Hepatocyte (in vitro differentiated cells): ENCODE results near the gene ZBED4. TPM values are rescaled to one million over a fixed set of nuclear protein-coding genes. Genes with fewer than 3 reads are reported as not detected.

Source experiments
- DNase-seq: peaks from one replicate; pipeline ENCODE4 v3.0.0-alpha.2; 2016; ENCODE audit warnings: low spot score
- H2AFZ ChIP-seq: fragments of 200-600 bp; sonication (generic); 2 replicates; pipeline ENCODE4 v1.6.0; 2016; ENCODE audit warnings: antibody characterized with exemption, mild to moderate bottlenecking
- H3K27ac ChIP-seq: fragments of 200-600 bp; sonication (generic); 2 replicates; pipeline ENCODE4 v1.5.1; 2016; ENCODE audit warnings: mild to moderate bottlenecking
- H3K27me3 ChIP-seq: fragments of 200-600 bp; sonication (generic); 2 replicates; pipeline ENCODE4 v1.6.1; 2016
- H3K36me3 ChIP-seq: fragments of 200-600 bp; sonication (generic); replicated peaks from 2 replicates; pipeline ENCODE4 v1.5.1; 2016; ENCODE audit warnings: low read depth; ENCODE audit not compliant: insufficient read depth
- H3K4me1 ChIP-seq: fragments of 200-600 bp; sonication (generic); 2 replicates; pipeline ENCODE4 v1.5.1; 2016; ENCODE audit warnings: mild to moderate bottlenecking, moderate library complexity; ENCODE audit not compliant: insufficient read depth
- H3K4me2 ChIP-seq: fragments of 200-600 bp; sonication (generic); 2 replicates; pipeline ENCODE4 v1.6.0; 2016
- H3K4me3 ChIP-seq: fragments of 200-600 bp; sonication (generic); 2 replicates; pipeline ENCODE4 v1.5.1; 2016; ENCODE audit warnings: mild to moderate bottlenecking
- H3K79me2 ChIP-seq: fragments of 200-600 bp; sonication (generic); 2 replicates; pipeline ENCODE4 v1.6.0; 2017; ENCODE audit warnings: mild to moderate bottlenecking
- H3K9me2 ChIP-seq: fragments of 200-600 bp; sonication (generic); replicated peaks from 2 replicates; pipeline ENCODE4 v1.6.0; 2017; ENCODE audit warnings: mild to moderate bottlenecking; ENCODE audit not compliant: insufficient read depth
- H3K9me3 ChIP-seq: fragments of 200-600 bp; sonication (generic); 2 replicates; pipeline ENCODE4 v1.5.1; 2016; ENCODE audit warnings: low read depth, mild to moderate bottlenecking
- H4K20me1 ChIP-seq: fragments of 200-600 bp; sonication (generic); 2 replicates; pipeline ENCODE4 v1.6.0; 2016; ENCODE audit warnings: mild to moderate bottlenecking; ENCODE audit not compliant: insufficient read depth, poor library complexity, severe bottlenecking
- CTCF ChIP-seq: fragments of 200-600 bp; sonication (generic); IDR thresholded peaks from 2 replicates; pipeline ENCODE4 v1.5.1; 2016; ENCODE audit warnings: antibody characterized with exemption, mild to moderate bottlenecking; ENCODE audit not compliant: poor library complexity
- EZH2 ChIP-seq: fragments of 200-600 bp; sonication (generic); IDR thresholded peaks from 2 replicates; pipeline ENCODE4 v1.6.1; 2016; ENCODE audit warnings: antibody characterized with exemption, mild to moderate bottlenecking, borderline replicate concordance
- EZH2phosphoT487 ChIP-seq: fragments of 200-600 bp; sonication (generic); IDR thresholded peaks from one replicate; pipeline ENCODE4 v1.6.1; 2018; ENCODE audit warnings: antibody characterized with exemption, mild to moderate bottlenecking, low read depth, moderate library complexity; ENCODE audit not compliant: unreplicated experiment, severe bottlenecking
- WGBS: methylation state at CpG from one replicate; pipeline ENCODE4 v1.1.6; 2016; ENCODE audit warnings: low lambda C conversion rate; ENCODE audit errors: missing lambda C conversion rate; 5-methylcytosine and 5-hydroxymethylcytosine counted together
- polyA plus RNA-seq: library from polyadenylated mRNA; unstranded; fragments of >200 nt; fragmentation: Nextera tagmentation; extraction: Ambion mirVana; gene quantifications from 2 replicates; pipeline ENCODE4 v1.2.1, GENCODE V29; 2016
- total RNA-seq: library from RNA; depleted of rRNA; stranded (reverse); fragments of >200 nt; gene quantifications from 2 replicates; pipeline ENCODE4 v1.2.3, GENCODE V29; 2014

ZBED4 gene
- total and polyA plus RNA-seq, 2 experiments from 2014 or later, result 14.9 to 16.3 TPM

GRCh38 chr22:49913026-49913425, 59.4 kb downstream of the ZBED4 start:
- H3K27me3 ChIP-seq, result no peaks in the 10 kb centered on the region
- no peak overlapping the region for H3K27ac ChIP-seq
- H3K4me3 ChIP-seq, result no peak overlapping the region
- TF ChIP-seq EZH2phosphoT487, result no peak
- TF ChIP-seq CTCF, result no peak
- no peak for TF ChIP-seq EZH2
- no peak overlapping the region for H3K4me2 ChIP-seq
- H3K9me3 ChIP-seq, result no peaks in the 10 kb centered on the region
- peaks cover 3% of the 10 kb centered on the region for H3K36me3 ChIP-seq
- no peaks in the 10 kb centered on the region for H4K20me1 ChIP-seq
- DNase-seq, result no peak
- H3K79me2 ChIP-seq, result peaks cover 33% of the 10 kb centered on the region
- 98% methylated on average over 14 of the region's 14 CpGs for WGBS
- H2AFZ ChIP-seq, result no peak overlapping the region
- peaks cover 6% of the 10 kb centered on the region for H3K4me1 ChIP-seq
- H3K9me2 ChIP-seq, result no peaks in the 10 kb centered on the region

GRCh38 chr22:49913446-49913845, 59.8 kb downstream of the ZBED4 start:
- H3K9me2 ChIP-seq, result no peaks in the 10 kb centered on the region
- no peak overlapping the region for H3K27ac ChIP-seq
- H3K4me1 ChIP-seq, result peaks cover 6% of the 10 kb centered on the region
- peaks cover 33% of the 10 kb centered on the region for H3K79me2 ChIP-seq
- no peak overlapping the region for H3K4me3 ChIP-seq
- no peak overlapping the region for H3K4me2 ChIP-seq
- no peak for DNase-seq
- TF ChIP-seq EZH2 (no peak), CTCF (no peak), EZH2phosphoT487 (no peak)
- H4K20me1 ChIP-seq, result no peaks in the 10 kb centered on the region
- H2AFZ ChIP-seq, result no peak overlapping the region
- 97% methylated on average over 14 of the region's 14 CpGs for WGBS
- peaks cover 3% of the 10 kb centered on the region for H3K36me3 ChIP-seq
- no peaks in the 10 kb centered on the region for H3K9me3 ChIP-seq
- H3K27me3 ChIP-seq, result no peaks in the 10 kb centered on the region

GRCh38 chr22:49914256-49914655, 60.6 kb downstream of the ZBED4 start:
- Histone ChIP-seq H3K27ac (no peak overlapping the region), H3K27me3 (no peaks in the 10 kb centered on the region), H3K79me2 (peaks cover 38% of the 10 kb centered on the region), H3K4me3 (no peak overlapping the region), H3K36me3 (peaks cover 3% of the 10 kb centered on the region), H4K20me1 (no peaks in the 10 kb centered on the region), H3K9me3 (no peaks in the 10 kb centered on the region), H3K9me2 (no peaks in the 10 kb centered on the region), H3K4me1 (peaks cover 11% of the 10 kb centered on the region), H2AFZ (no peak overlapping the region), H3K4me2 (no peak overlapping the region)
- WGBS, result 90% methylated on average over 12 of the region's 12 CpGs
- DNase-seq, result no peak
- TF ChIP-seq EZH2phosphoT487, result no peak
- TF ChIP-seq CTCF, result no peak
- TF ChIP-seq EZH2, result no peak

- Histone ChIP-seq H3K9me3 (no peaks in the 10 kb centered on the region), H3K36me3 (peaks cover 3% of the 10 kb centered on the region), H3K4me1 (peaks cover 13% of the 10 kb centered on the region), H3K79me2 (peaks cover 40% of the 10 kb centered on the region), H3K27me3 (no peaks in the 10 kb centered on the region), H3K9me2 (no peaks in the 10 kb centered on the region), H3K4me3 (no peak overlapping the region), H3K4me2 (no peak overlapping the region), H3K27ac (no peak overlapping the region), H4K20me1 (no peaks in the 10 kb centered on the region), H2AFZ (no peak overlapping the region)
- WGBS, result 90% methylated on average over 12 of the region's 12 CpGs
- no peak for DNase-seq
- no peak for TF ChIP-seq EZH2
- TF ChIP-seq CTCF, result no peak
- no peak for TF ChIP-seq EZH2phosphoT487
Observed at GRCh38 chr22:49915610-49916009, 62.0 kb downstream of the ZBED4 start.
